ENCODE data around the gene AFAP1. TPM values are rescaled to one million over a fixed set of nuclear protein-coding genes. Genes with fewer than 3 reads are reported as not detected.

AFAP1 gene
- total RNA-seq, 2 experiments from 2014 or later = not detected

DNA sequence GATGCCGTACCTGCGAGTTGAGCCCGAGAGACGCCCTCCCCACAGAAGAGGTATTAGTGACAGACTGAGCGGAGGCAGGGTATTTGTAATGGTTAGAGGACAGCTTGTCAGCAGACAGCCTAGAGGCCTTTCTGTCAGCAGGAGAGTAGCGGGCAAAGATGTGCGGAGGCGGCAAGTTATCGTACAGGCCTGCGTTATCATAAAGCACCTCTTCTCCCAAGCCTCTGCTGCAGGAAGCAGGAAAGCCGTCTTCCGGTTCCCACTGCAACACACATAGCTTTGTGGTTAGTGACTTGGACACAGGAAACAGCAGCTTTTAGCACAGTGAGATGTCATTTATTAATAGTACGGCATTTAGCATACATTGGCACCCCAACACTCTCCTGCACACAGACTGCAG lies 158.3 kb downstream of the AFAP1 start:
- TF ChIP-seq, protein P1, sequence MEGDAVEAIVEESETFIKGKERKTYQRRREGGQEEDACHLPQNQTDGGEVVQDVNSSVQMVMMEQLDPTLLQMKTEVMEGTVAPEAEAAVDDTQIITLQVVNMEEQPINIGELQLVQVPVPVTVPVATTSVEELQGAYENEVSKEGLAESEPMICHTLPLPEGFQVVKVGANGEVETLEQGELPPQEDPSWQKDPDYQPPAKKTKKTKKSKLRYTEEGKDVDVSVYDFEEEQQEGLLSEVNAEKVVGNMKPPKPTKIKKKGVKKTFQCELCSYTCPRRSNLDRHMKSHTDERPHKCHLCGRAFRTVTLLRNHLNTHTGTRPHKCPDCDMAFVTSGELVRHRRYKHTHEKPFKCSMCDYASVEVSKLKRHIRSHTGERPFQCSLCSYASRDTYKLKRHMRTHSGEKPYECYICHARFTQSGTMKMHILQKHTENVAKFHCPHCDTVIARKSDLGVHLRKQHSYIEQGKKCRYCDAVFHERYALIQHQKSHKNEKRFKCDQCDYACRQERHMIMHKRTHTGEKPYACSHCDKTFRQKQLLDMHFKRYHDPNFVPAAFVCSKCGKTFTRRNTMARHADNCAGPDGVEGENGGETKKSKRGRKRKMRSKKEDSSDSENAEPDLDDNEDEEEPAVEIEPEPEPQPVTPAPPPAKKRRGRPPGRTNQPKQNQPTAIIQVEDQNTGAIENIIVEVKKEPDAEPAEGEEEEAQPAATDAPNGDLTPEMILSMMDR (conservative IDR thresholded peaks at IDR 0.05; ENCODE audit: low read length) = no peak
- TF ChIP-seq EZH2phosphoT487 (IDR thresholded peaks at IDR 0.05; ENCODE audit: borderline replicate concordance, low read depth, low read length) = no peak
- H3K4me3 ChIP-seq (ENCODE audit: low read depth, low read length, poor library complexity, severe bottlenecking) = no peak overlapping the region
- H3K4me1 ChIP-seq (ENCODE audit: insufficient read depth, low read length, poor library complexity, severe bottlenecking) = no peaks in the 10 kb centered on the region
- intact Hi-C loops (cut with micrococcal nuclease; ENCODE audit: unreplicated experiment) = no loop called here
- no peaks in the 10 kb centered on the region for H3K9me2 ChIP-seq (ENCODE audit: insufficient read depth, low read length)
- CTCF ChIA-PET (ENCODE audit: unreplicated experiment) = no interaction called here
- H3K79me2 ChIP-seq (ENCODE audit: insufficient read depth, low read depth, low read length) = no peaks in the 10 kb centered on the region
- no peaks in the 10 kb centered on the region for H3K9me3 ChIP-seq (ENCODE audit: low read length)
- H3K27ac ChIP-seq (ENCODE audit: low read depth, low read length, poor library complexity, severe bottlenecking) = no peak overlapping the region
- no TSS peak for BruUV-seq (replicated peaks)
- no peaks in the 10 kb centered on the region for H4K20me1 ChIP-seq (ENCODE audit: insufficient read depth, low read length)
- H2AFZ ChIP-seq (ENCODE audit: low read length) = no peak overlapping the region
- POLR2A ChIA-PET = no interaction called here
- H3K36me3 ChIP-seq (ENCODE audit: insufficient read depth, low read length) = no peaks in the 10 kb centered on the region
- no peak overlapping the region for H3K4me2 ChIP-seq (ENCODE audit: low read length)
- no peak for DNase-seq (ENCODE audit: low spot score)

DNA sequence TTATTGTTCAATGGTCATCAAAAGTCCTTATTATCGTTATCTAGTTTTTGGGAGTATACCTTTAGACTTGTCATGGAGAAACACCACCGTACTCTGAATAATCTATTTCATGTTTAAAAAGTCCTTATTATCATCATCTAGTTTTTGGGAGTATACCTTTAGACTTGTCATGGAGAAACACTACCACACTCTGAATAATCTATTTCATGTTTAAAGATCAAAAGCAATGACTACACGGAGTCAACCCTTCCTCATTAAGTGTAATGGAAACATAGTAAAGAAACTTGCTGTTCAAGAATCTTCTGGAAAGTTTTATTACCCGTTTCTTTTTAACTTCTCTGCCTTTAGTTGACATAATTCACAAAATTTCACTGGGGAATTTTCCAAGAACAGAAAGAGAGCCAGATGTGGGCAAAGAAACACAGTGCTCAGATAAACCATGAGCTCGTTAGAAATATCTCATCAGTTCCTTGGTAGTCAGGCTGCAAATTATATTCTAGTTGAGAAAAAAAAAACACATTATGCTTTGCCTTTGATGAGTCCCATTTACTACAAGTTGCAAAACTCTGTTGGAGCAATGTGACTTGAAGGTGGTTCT lies 158.8 kb downstream of the AFAP1 start:
- ChIA-PET POLR2A (no interaction called here), CTCF (ENCODE audit: unreplicated experiment) (no interaction called here)
- no peak overlapping the region for H3K27ac ChIP-seq (ENCODE audit: low read depth, low read length, poor library complexity, severe bottlenecking)
- no TSS peak for BruUV-seq (replicated peaks)
- DNase-seq (ENCODE audit: low spot score) = no peak
- H3K36me3 ChIP-seq (ENCODE audit: insufficient read depth, low read length) = no peaks in the 10 kb centered on the region
- no peak overlapping the region for H2AFZ ChIP-seq (ENCODE audit: low read length)
- H3K9me3 ChIP-seq (ENCODE audit: low read length) = no peaks in the 10 kb centered on the region
- no peaks in the 10 kb centered on the region for H3K79me2 ChIP-seq (ENCODE audit: insufficient read depth, low read depth, low read length)
- TF ChIP-seq EZH2phosphoT487 (IDR thresholded peaks at IDR 0.05; ENCODE audit: borderline replicate concordance, low read depth, low read length) = no peak
- TF ChIP-seq, protein P1 (conservative IDR thresholded peaks at IDR 0.05; ENCODE audit: low read length) = no peak
- no peaks in the 10 kb centered on the region for H3K4me1 ChIP-seq (ENCODE audit: insufficient read depth, low read length, poor library complexity, severe bottlenecking)
- H3K9me2 ChIP-seq (ENCODE audit: insufficient read depth, low read length) = no peaks in the 10 kb centered on the region
- no peak overlapping the region for H3K4me3 ChIP-seq (ENCODE audit: low read depth, low read length, poor library complexity, severe bottlenecking)
- intact Hi-C loops (cut with micrococcal nuclease; ENCODE audit: unreplicated experiment) = no loop called here
- H3K4me2 ChIP-seq (ENCODE audit: low read length) = no peak overlapping the region
- no peaks in the 10 kb centered on the region for H4K20me1 ChIP-seq (ENCODE audit: insufficient read depth, low read length)

DNA sequence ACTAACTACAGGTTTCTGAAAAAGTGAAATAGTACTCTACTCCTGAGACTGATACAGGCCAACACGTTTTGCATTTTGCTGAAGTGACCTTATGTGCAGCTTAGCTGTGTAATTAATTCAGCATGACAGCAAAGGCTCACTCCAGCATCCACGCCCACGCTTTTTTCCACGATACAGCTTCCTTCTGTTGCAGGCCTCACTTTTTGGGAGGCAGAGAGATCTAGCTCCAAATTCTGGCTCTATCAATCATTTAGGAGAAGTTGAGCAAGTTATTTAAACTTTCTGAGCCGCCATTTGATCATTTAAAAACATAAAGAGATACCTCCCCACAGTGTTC lies 160.3 kb downstream of the AFAP1 start:
- CTCF ChIA-PET (ENCODE audit: unreplicated experiment) = no interaction called here
- no peak for TF ChIP-seq EZH2phosphoT487 (IDR thresholded peaks at IDR 0.05; ENCODE audit: borderline replicate concordance, low read depth, low read length)
- TF ChIP-seq, protein P1 (conservative IDR thresholded peaks at IDR 0.05; ENCODE audit: low read length) = no peak
- no TSS peak for BruUV-seq (replicated peaks)
- Histone ChIP-seq H3K4me1 (ENCODE audit: insufficient read depth, low read length, poor library complexity, severe bottlenecking) (no peaks in the 10 kb centered on the region), H3K4me2 (ENCODE audit: low read length) (no peak overlapping the region), H3K9me3 (ENCODE audit: low read length) (no peaks in the 10 kb centered on the region), H2AFZ (ENCODE audit: low read length) (no peak overlapping the region), H3K27ac (ENCODE audit: low read depth, low read length, poor library complexity, severe bottlenecking) (no peak overlapping the region), H3K79me2 (ENCODE audit: insufficient read depth, low read depth, low read length) (no peaks in the 10 kb centered on the region), H3K36me3 (ENCODE audit: insufficient read depth, low read length) (no peaks in the 10 kb centered on the region), H3K4me3 (ENCODE audit: low read depth, low read length, poor library complexity, severe bottlenecking) (no peak overlapping the region), H4K20me1 (ENCODE audit: insufficient read depth, low read length) (no peaks in the 10 kb centered on the region), H3K9me2 (ENCODE audit: insufficient read depth, low read length) (no peaks in the 10 kb centered on the region)
- POLR2A ChIA-PET = interaction anchor here (0.5 to 1.4 kb wide), 3 partner anchors 21 to 271 kb away, joined by 3 to 4 read pairs (median 3); no protein-coding TSS in a partner anchor
- no peak for DNase-seq (ENCODE audit: low spot score)
- intact Hi-C loops (cut with micrococcal nuclease; ENCODE audit: unreplicated experiment) = no loop called here
